ENCODE data around the gene PRR12. TPM values are rescaled to one million over a fixed set of nuclear protein-coding genes. Genes with fewer than 3 reads are reported as not detected.

Gene PRR12
- total and polyA plus RNA-seq, 4 donors, result 0.86 to 3.5 (median 2.8) TPM

DNA sequence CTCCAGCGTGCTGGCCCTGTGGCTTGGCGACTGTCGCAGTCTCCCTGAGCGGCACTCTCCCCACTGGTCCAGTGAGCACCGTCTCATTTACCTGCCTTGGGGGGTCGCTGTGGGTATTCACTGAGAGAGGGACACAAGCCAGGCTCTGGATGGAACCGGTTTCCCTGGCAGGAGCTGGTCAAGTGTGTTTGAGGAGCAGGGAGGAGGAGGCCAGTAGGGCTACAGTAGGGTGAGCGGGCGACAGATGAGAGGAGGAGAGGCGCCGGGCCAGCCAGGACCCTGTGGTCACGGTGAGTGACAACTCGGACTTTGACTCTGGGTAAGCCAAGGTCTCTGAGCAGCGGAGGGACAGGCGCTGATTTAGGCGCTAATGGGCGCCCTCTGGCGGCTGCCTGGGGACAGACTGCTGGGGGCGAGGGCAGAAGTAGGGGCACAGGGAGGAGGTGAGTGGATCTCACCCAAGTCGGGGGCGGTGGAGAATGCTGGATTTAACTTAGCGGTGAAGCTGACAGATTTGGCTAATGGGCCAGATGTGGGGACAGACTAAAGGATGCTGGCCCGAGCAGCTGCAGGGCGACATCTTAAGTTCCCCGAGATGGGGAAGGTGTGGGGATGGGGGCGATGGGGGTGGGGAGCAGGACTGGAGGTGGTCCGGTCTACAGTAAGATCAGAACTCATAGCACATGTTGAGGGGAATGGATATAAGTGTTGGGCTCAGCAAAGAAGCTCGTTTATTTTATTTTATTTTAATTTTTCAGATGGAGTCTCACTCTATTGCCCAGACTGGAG is 81.3 kb downstream of the PRR12 start:
- Histone ChIP-seq H3K9ac (ENCODE audit: low read depth in 1 of 2, low read length in 2 of 2) (no peak overlapping the region), H3K9me3 (ENCODE audit: control insufficient read depth in 4 of 4, low read length in 3 of 4) (no peaks in the 10 kb centered on the region), H3K4me3 (ENCODE audit: low read depth in 1 of 3, low read length in 3 of 3) (peak overlapping the region in 1 of 3 donors; percentile 16), H3K27me3 (ENCODE audit: control insufficient read depth in 4 of 4, insufficient read depth in 4 of 4, low read length in 3 of 4) (no peaks in the 10 kb centered on the region), H3K27ac (ENCODE audit: low read depth in 1 of 2, low read length in 2 of 2) (peak overlapping the region; percentile 63 to 83), H3K4me1 (ENCODE audit: control insufficient read depth in 4 of 4, insufficient read depth in 4 of 4, low read length in 3 of 4) (peaks cover 0 to 17% (median 7%) of the 10 kb centered on the region in 4 donors), H3K36me3 (ENCODE audit: control insufficient read depth in 4 of 4, insufficient read depth in 3 of 4, low read depth in 1 of 4, low read length in 3 of 4) (peaks cover 0 to 2% (median 0%) of the 10 kb centered on the region in 4 donors)
- TF ChIP-seq YY1 (IDR thresholded peaks at IDR 0.05) (peak; percentile 51), TAF1 (conservative IDR thresholded peaks at IDR 0.05) (no peak), HNF4A (conservative IDR thresholded peaks at IDR 0.05) (peak; percentile 92 to 93), ZBTB33 (IDR thresholded peaks at IDR 0.05) (peak; percentile 14), NR2F2 (IDR thresholded peaks at IDR 0.05) (no peak), RAD21 (IDR thresholded peaks at IDR 0.05) (peak; percentile 76 to 87), ATF3 (IDR thresholded peaks at IDR 0.05) (no peak), FOXA1 (IDR thresholded peaks at IDR 0.05) (no peak), FOXA2 (IDR thresholded peaks at IDR 0.05) (no peak), GABPA (IDR thresholded peaks at IDR 0.05 in 1 of 2, conservative IDR thresholded peaks at IDR 0.05 in 1 of 2) (no peak), MAX (IDR thresholded peaks at IDR 0.05) (peak; percentile 8), HNF4G (IDR thresholded peaks at IDR 0.05) (peak; percentile 88), RXRA (IDR thresholded peaks at IDR 0.05) (peak; percentile 49 to 56), JUND (IDR thresholded peaks at IDR 0.05) (no peak), SP1 (IDR thresholded peaks at IDR 0.05) (peak; percentile 76), EGR1 (IDR thresholded peaks at IDR 0.05; ENCODE audit: low read depth in 2 of 2) (no peak), CTCF (IDR thresholded peaks at IDR 0.05; ENCODE audit: low read depth, low read length, missing input control) (peak; percentile 90)
- TF ChIP-seq, protein P1, sequence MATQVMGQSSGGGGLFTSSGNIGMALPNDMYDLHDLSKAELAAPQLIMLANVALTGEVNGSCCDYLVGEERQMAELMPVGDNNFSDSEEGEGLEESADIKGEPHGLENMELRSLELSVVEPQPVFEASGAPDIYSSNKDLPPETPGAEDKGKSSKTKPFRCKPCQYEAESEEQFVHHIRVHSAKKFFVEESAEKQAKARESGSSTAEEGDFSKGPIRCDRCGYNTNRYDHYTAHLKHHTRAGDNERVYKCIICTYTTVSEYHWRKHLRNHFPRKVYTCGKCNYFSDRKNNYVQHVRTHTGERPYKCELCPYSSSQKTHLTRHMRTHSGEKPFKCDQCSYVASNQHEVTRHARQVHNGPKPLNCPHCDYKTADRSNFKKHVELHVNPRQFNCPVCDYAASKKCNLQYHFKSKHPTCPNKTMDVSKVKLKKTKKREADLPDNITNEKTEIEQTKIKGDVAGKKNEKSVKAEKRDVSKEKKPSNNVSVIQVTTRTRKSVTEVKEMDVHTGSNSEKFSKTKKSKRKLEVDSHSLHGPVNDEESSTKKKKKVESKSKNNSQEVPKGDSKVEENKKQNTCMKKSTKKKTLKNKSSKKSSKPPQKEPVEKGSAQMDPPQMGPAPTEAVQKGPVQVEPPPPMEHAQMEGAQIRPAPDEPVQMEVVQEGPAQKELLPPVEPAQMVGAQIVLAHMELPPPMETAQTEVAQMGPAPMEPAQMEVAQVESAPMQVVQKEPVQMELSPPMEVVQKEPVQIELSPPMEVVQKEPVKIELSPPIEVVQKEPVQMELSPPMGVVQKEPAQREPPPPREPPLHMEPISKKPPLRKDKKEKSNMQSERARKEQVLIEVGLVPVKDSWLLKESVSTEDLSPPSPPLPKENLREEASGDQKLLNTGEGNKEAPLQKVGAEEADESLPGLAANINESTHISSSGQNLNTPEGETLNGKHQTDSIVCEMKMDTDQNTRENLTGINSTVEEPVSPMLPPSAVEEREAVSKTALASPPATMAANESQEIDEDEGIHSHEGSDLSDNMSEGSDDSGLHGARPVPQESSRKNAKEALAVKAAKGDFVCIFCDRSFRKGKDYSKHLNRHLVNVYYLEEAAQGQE (IDR thresholded peaks at IDR 0.05), result peak; percentile 14
- 22% methylated on average over 28 of the region's 28 CpGs for WGBS
- peak; percentile 82 for DNase-seq (ENCODE audit: low spot score)

Small RNA genes within 50 kb of the gene (small RNA-seq; reads per million reads assigned to genes)
- not detected for gene RF00019

Other genes starting within 250 kb of the PRR12 start
- gene TEAD2, start 228.8 kb upstream of the PRR12 start, total RNA-seq, result 1 to 10 TPM; 3.3 to 8.1 TPM
- gene TEAD2, start 228.8 kb upstream of the PRR12 start, polyA plus RNA-seq, result 1 to 10 TPM; 3.6 to 5.2 TPM
- gene DKKL1, start 227.3 kb upstream of the PRR12 start, total RNA-seq, result under 1 TPM in 1 of 2 donors, not detected in 1; 0.14 TPM
- gene DKKL1, start 227.3 kb upstream of the PRR12 start, polyA plus RNA-seq, result under 1 TPM in 1 of 2 donors, not detected in 1; 0.16 TPM
- gene KASH5, start 202.9 kb upstream of the PRR12 start, total RNA-seq, result not detected
- gene KASH5, start 202.9 kb upstream of the PRR12 start, polyA plus RNA-seq, result not detected
- not detected for gene PTH2, start 167.7 kb upstream of the PRR12 start, total RNA-seq
- gene PTH2, start 167.7 kb upstream of the PRR12 start, polyA plus RNA-seq, result not detected
- not detected for gene GFY, start 165.8 kb upstream of the PRR12 start, total RNA-seq
- not detected for gene GFY, start 165.8 kb upstream of the PRR12 start, polyA plus RNA-seq
- gene SLC17A7, start 149.7 kb upstream of the PRR12 start, total RNA-seq, result under 1 TPM in 1 of 2 donors, not detected in 1; 0.08 TPM
- gene SLC17A7, start 149.7 kb upstream of the PRR12 start, polyA plus RNA-seq, result under 1 TPM in 1 of 2 donors, not detected in 1; 0.06 TPM
- 10 to 100 TPM; 48.6 to 59.4 TPM for gene PIH1D1, start 139.4 kb upstream of the PRR12 start, total RNA-seq
- 10 to 100 TPM; 41.4 to 45.8 TPM for gene PIH1D1, start 139.4 kb upstream of the PRR12 start, polyA plus RNA-seq
- gene ALDH16A1, start 138.0 kb upstream of the PRR12 start, total RNA-seq, result 10 to 100 TPM; 21.3 to 35.8 TPM
- gene ALDH16A1, start 138.0 kb upstream of the PRR12 start, polyA plus RNA-seq, result 10 to 100 TPM in 1 of 2 donors, 1 to 10 TPM in 1; 5.2 to 21.8 TPM
- gene FLT3LG, start 117.0 kb upstream of the PRR12 start, total RNA-seq, result 1 to 10 TPM in 1 of 2 donors, under 1 TPM in 1; 0.65 to 1.8 TPM
- gene FLT3LG, start 117.0 kb upstream of the PRR12 start, polyA plus RNA-seq, result 1 to 10 TPM; 2.5 to 4.3 TPM
- 1,000 to 10,000 TPM in 1 of 2 donors, 100 to 1,000 TPM in 1; 444 to 1,553 TPM for gene RPL13A, start 103.6 kb upstream of the PRR12 start, total RNA-seq
- gene RPL13A, start 103.6 kb upstream of the PRR12 start, polyA plus RNA-seq, result 1,000 to 10,000 TPM in 1 of 2 donors, 100 to 1,000 TPM in 1; 472 to 1,021 TPM
- gene RPS11, start 94.7 kb upstream of the PRR12 start, total RNA-seq, result 1,000 to 10,000 TPM in 1 of 2 donors, 100 to 1,000 TPM in 1; 985 to 1,212 TPM
- gene RPS11, start 94.7 kb upstream of the PRR12 start, polyA plus RNA-seq, result 1,000 to 10,000 TPM in 1 of 2 donors, 100 to 1,000 TPM in 1; 514 to 1,329 TPM
- gene FCGRT, start 78.5 kb upstream of the PRR12 start, total RNA-seq, result 100 to 1,000 TPM; 123 to 146 TPM
- gene FCGRT, start 78.5 kb upstream of the PRR12 start, polyA plus RNA-seq, result 100 to 1,000 TPM; 237 TPM
- 1 to 10 TPM; 4.9 to 9.8 TPM for gene RCN3, start 63.2 kb upstream of the PRR12 start, total RNA-seq
- gene RCN3, start 63.2 kb upstream of the PRR12 start, polyA plus RNA-seq, result 1 to 10 TPM; 5.8 to 8.2 TPM
- 10 to 100 TPM; 19.3 to 33.3 TPM for gene NOSIP, start 10.6 kb upstream of the PRR12 start, total RNA-seq
- 10 to 100 TPM; 27.7 to 45.2 TPM for gene NOSIP, start 10.6 kb upstream of the PRR12 start, polyA plus RNA-seq
- gene PRRG2, start 9.9 kb upstream of the PRR12 start, total RNA-seq, result 1 to 10 TPM; 1.1 to 1.4 TPM
- gene PRRG2, start 9.9 kb upstream of the PRR12 start, polyA plus RNA-seq, result 1 to 10 TPM; 2.8 TPM
- 1 to 10 TPM; 4.1 to 5.7 TPM for gene RRAS, start 49.0 kb downstream of the PRR12 start, total RNA-seq
- gene RRAS, start 49.0 kb downstream of the PRR12 start, polyA plus RNA-seq, result 10 to 100 TPM; 16.5 to 18.5 TPM
- gene SCAF1, start 51.0 kb downstream of the PRR12 start, total RNA-seq, result 10 to 100 TPM in 1 of 2 donors, 1 to 10 TPM in 1; 9.2 to 10.6 TPM
- gene SCAF1, start 51.0 kb downstream of the PRR12 start, polyA plus RNA-seq, result 10 to 100 TPM in 1 of 2 donors, 1 to 10 TPM in 1; 4.6 to 17.6 TPM
- 10 to 100 TPM; 24.4 to 31.7 TPM for gene IRF3, start 74.7 kb downstream of the PRR12 start, total RNA-seq
- gene IRF3, start 74.7 kb downstream of the PRR12 start, polyA plus RNA-seq, result 10 to 100 TPM; 18.2 to 33.6 TPM
- gene BCL2L12, start 74.8 kb downstream of the PRR12 start, total RNA-seq, result 1 to 10 TPM; 1.6 to 6.3 TPM
- 10 to 100 TPM in 1 of 2 donors, 1 to 10 TPM in 1; 7.2 to 15.7 TPM for gene BCL2L12, start 74.8 kb downstream of the PRR12 start, polyA plus RNA-seq
- 10 to 100 TPM; 61.6 to 67.2 TPM for gene PRMT1, start 86.1 kb downstream of the PRR12 start, total RNA-seq
- 10 to 100 TPM; 35.1 to 46.0 TPM for gene PRMT1, start 86.1 kb downstream of the PRR12 start, polyA plus RNA-seq
- gene ADM5, start 98.4 kb downstream of the PRR12 start, total RNA-seq, result under 1 TPM; 0.28 to 0.84 TPM
- under 1 TPM; 0.11 to 0.23 TPM for gene ADM5, start 98.4 kb downstream of the PRR12 start, polyA plus RNA-seq
- gene CPT1C, start 99.9 kb downstream of the PRR12 start, total RNA-seq, result under 1 TPM; 0.37 to 0.50 TPM
- under 1 TPM; 0.67 to 0.75 TPM for gene CPT1C, start 99.9 kb downstream of the PRR12 start, polyA plus RNA-seq
- under 1 TPM; 0.08 to 0.61 TPM for gene TSKS, start 172.1 kb downstream of the PRR12 start, total RNA-seq
- gene TSKS, start 172.1 kb downstream of the PRR12 start, polyA plus RNA-seq, result under 1 TPM in 1 of 2 donors, not detected in 1; 0.07 TPM
- gene AP2A1, start 175.8 kb downstream of the PRR12 start, total RNA-seq, result 100 to 1,000 TPM in 1 of 2 donors, 10 to 100 TPM in 1; 58.0 to 123 TPM
- gene AP2A1, start 175.8 kb downstream of the PRR12 start, polyA plus RNA-seq, result 10 to 100 TPM; 20.1 to 57.0 TPM
- gene FUZ, start 222.1 kb downstream of the PRR12 start, total RNA-seq, result 10 to 100 TPM in 1 of 2 donors, 1 to 10 TPM in 1; 3.8 to 12.5 TPM
- 1 to 10 TPM; 6.4 to 7.6 TPM for gene FUZ, start 222.1 kb downstream of the PRR12 start, polyA plus RNA-seq
- 10 to 100 TPM in 1 of 2 donors, 1 to 10 TPM in 1; 7.6 to 24.1 TPM for gene MED25, start 227.1 kb downstream of the PRR12 start, total RNA-seq
- gene MED25, start 227.1 kb downstream of the PRR12 start, polyA plus RNA-seq, result 10 to 100 TPM in 1 of 2 donors, 1 to 10 TPM in 1; 4.7 to 11.5 TPM

Data from liver (tissue), 10 donors.